Measurements from ENCODE around the gene TMEM229B. TPM values are rescaled to one million over a fixed set of nuclear protein-coding genes. Genes with fewer than 3 reads are reported as not detected.
A peak's percentile ranks its signal among the peaks of the same experiment; 100 is the strongest.

TMEM229B gene
- total RNA-seq, 1 experiment from 2014 or later = 1.6 TPM

DNA sequence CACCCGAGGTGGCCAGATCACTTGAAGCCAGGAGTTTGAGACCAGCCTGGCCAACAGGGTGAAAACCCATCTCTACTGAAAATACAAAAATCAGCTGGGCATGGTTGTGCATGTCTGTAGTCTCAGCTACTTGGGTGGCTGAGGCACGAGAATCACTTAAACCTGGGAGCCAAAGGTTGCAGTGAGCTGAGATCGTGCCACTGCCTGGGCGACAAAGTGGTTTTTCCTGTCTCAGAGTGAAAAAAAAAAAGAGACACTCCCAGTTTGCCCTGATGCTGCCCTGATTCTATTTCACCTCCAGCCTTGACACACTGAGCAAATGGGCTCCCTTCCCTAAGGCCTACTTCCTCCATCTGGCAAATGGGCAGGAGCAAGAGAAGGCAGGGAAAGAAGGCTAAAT is 48.0 kb downstream of the TMEM229B start:
- DNase-seq = peak; percentile 44 to 72
- no peaks in the 10 kb centered on the region for H3K27me3 ChIP-seq (ENCODE audit: insufficient read depth, low read depth)
- H3K27ac ChIP-seq = peak overlapping the region; percentile 69
- no TSS peak for BruUV-seq (replicated peaks)
- H3K4me2 ChIP-seq = peak overlapping the region; percentile 51
- H3F3A ChIP-seq (ENCODE audit: insufficient read depth, low read depth) = peaks cover 10% of the 10 kb centered on the region
- ChIA-PET POLR2A (ENCODE audit: unreplicated experiment) (interaction anchor here (0.6 kb wide), 1 partner anchor 10 kb away, joined by 4 read pairs; no protein-coding TSS in a partner anchor), CTCF (interaction anchor here (1.2 kb wide), 1 partner anchor 13 kb away, joined by 4 read pairs; no protein-coding TSS in a partner anchor)
- no peaks in the 10 kb centered on the region for H3K79me2 ChIP-seq (ENCODE audit: low read depth)
- H4K20me1 ChIP-seq (ENCODE audit: insufficient read depth) = no peaks in the 10 kb centered on the region
- no peak overlapping the region for H3K4me3 ChIP-seq
- H2AFZ ChIP-seq = no peak overlapping the region; the same call in 1 of the 2 replicates
- intact Hi-C loops (cut with micrococcal nuclease; ENCODE audit: unreplicated experiment) = no loop called here
- H3K9me3 ChIP-seq (ENCODE audit: insufficient read depth, low read depth) = no peaks in the 10 kb centered on the region
- H3K9me2 ChIP-seq (ENCODE audit: insufficient read depth) = no peaks in the 10 kb centered on the region
- TF ChIP-seq, protein P1, sequence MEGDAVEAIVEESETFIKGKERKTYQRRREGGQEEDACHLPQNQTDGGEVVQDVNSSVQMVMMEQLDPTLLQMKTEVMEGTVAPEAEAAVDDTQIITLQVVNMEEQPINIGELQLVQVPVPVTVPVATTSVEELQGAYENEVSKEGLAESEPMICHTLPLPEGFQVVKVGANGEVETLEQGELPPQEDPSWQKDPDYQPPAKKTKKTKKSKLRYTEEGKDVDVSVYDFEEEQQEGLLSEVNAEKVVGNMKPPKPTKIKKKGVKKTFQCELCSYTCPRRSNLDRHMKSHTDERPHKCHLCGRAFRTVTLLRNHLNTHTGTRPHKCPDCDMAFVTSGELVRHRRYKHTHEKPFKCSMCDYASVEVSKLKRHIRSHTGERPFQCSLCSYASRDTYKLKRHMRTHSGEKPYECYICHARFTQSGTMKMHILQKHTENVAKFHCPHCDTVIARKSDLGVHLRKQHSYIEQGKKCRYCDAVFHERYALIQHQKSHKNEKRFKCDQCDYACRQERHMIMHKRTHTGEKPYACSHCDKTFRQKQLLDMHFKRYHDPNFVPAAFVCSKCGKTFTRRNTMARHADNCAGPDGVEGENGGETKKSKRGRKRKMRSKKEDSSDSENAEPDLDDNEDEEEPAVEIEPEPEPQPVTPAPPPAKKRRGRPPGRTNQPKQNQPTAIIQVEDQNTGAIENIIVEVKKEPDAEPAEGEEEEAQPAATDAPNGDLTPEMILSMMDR (conservative IDR thresholded peaks at IDR 0.05) = no peak
- TF ChIP-seq EZH2 (IDR thresholded peaks at IDR 0.05; ENCODE audit: low read depth) = no peak
- H3K36me3 ChIP-seq (ENCODE audit: low read depth) = no peaks in the 10 kb centered on the region
- H3K4me1 ChIP-seq (replicated peaks; ENCODE audit: insufficient read depth) = peaks cover 29% of the 10 kb centered on the region

DNA sequence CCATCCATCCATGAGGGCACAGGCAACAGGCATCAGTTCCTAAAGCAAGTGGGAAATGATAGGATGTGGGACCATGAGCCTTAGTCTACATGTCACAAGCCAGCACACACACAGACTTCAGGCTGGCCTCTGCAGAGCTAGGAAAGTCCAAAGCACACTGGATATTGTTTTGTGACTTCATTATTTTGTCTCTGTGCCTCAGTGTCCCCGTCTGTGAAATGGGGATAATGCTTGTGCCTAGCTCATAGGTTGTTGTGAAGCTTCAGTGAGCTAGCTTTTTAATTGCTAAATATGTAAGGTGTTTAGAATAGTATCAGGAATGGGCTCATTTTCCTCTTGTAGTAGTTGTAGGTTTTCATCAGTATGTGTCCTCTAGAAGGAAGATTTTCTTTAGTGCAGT is 49.6 kb downstream of the TMEM229B start:
- ChIA-PET POLR2A (ENCODE audit: unreplicated experiment) (no interaction called here), CTCF (no interaction called here)
- Histone ChIP-seq H3K27me3 (ENCODE audit: insufficient read depth, low read depth) (no peaks in the 10 kb centered on the region), H3K4me3 (no peak overlapping the region), H3K4me2 (no peak overlapping the region), H3K79me2 (ENCODE audit: low read depth) (no peaks in the 10 kb centered on the region), H4K20me1 (ENCODE audit: insufficient read depth) (no peaks in the 10 kb centered on the region), H3K36me3 (ENCODE audit: low read depth) (no peaks in the 10 kb centered on the region), H3F3A (ENCODE audit: insufficient read depth, low read depth) (peaks cover 10% of the 10 kb centered on the region), H3K9me3 (ENCODE audit: insufficient read depth, low read depth) (no peaks in the 10 kb centered on the region), H2AFZ (no peak overlapping the region), H3K9me2 (ENCODE audit: insufficient read depth) (no peaks in the 10 kb centered on the region), H3K27ac (no peak overlapping the region), H3K4me1 (replicated peaks; ENCODE audit: insufficient read depth) (peaks cover 23% of the 10 kb centered on the region)
- no peak for TF ChIP-seq EZH2 (IDR thresholded peaks at IDR 0.05; ENCODE audit: low read depth)
- TF ChIP-seq, protein P1 (conservative IDR thresholded peaks at IDR 0.05) = no peak
- no peak for DNase-seq
- no TSS peak for BruUV-seq (replicated peaks)
- intact Hi-C loops (cut with micrococcal nuclease; ENCODE audit: unreplicated experiment) = no loop called here

DNA sequence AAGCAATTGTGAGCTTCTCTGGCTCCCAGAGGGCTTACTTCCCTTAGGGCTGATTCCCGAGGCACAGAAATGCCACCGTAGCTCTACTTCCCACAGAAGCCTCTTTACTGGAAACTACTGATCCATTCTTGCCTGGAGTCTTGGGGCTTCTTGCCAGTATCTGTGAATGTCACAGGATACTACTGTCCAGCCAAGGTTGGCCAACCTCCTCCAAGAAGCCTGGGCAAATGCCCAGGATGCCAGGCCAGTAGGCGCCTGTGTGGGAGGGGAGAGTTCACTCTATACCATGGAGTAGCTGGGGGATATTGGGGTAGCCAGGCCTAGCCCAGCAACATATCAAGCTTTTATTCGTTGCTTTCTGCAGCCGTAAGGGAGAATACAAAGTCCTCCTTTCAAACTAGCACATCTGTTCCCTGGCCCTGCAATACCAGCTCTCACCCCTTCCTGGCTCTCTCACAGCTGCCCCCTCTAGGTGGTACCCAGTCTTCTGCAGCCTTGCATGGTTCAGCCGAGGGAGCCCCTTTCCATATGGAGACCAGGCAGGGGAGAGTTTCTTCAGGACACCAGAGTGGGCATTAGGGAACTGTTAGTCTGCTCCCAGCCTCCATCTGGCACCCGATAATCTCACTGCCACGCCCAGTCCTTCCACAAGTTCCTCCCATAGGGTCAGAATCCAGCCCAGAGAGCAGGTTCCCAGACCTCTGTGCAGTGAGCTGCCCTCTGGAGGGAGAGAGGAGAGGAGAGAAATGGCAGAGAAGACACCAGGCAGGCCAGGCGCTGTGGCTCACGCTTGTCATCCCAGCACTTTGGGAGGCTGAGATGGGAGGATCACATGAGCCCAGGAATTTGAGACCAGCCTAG is 52.3 kb downstream of the TMEM229B start:
- Histone ChIP-seq H3K27ac (no peak overlapping the region), H3K4me3 (no peak overlapping the region), H3K4me1 (replicated peaks; ENCODE audit: insufficient read depth) (peaks cover 19% of the 10 kb centered on the region), H3F3A (ENCODE audit: insufficient read depth, low read depth) (peaks cover 10% of the 10 kb centered on the region), H2AFZ (no peak overlapping the region), H3K27me3 (ENCODE audit: insufficient read depth, low read depth) (no peaks in the 10 kb centered on the region), H3K4me2 (no peak overlapping the region), H3K9me3 (ENCODE audit: insufficient read depth, low read depth) (no peaks in the 10 kb centered on the region), H4K20me1 (ENCODE audit: insufficient read depth) (no peaks in the 10 kb centered on the region), H3K36me3 (ENCODE audit: low read depth) (no peaks in the 10 kb centered on the region), H3K9me2 (ENCODE audit: insufficient read depth) (no peaks in the 10 kb centered on the region), H3K79me2 (ENCODE audit: low read depth) (no peaks in the 10 kb centered on the region)
- intact Hi-C loops (cut with micrococcal nuclease; ENCODE audit: unreplicated experiment) = no loop called here
- no TSS peak for BruUV-seq (replicated peaks)
- POLR2A ChIA-PET (ENCODE audit: unreplicated experiment) = interaction anchor here (0.6 kb wide), 1 partner anchor 969 kb away, joined by 3 read pairs; no protein-coding TSS in a partner anchor
- no peak for DNase-seq
- no peak for TF ChIP-seq EZH2 (IDR thresholded peaks at IDR 0.05; ENCODE audit: low read depth)
- TF ChIP-seq, protein P1 (conservative IDR thresholded peaks at IDR 0.05) = no peak
- CTCF ChIA-PET = interaction anchor here (1.2 kb wide), 1 partner anchor 77 kb away, joined by 3 read pairs; no protein-coding TSS in a partner anchor
